KMS-11 (cell line): ENCODE measurements around the gene TALDO1.

Experiments used
- H2AFZ ChIP-seq: fragments of 200-600 bp; sonication (generic); 2 replicates; pipeline ENCODE4 v1.6.1; 2016; ENCODE audit warnings: antibody characterized with exemption, mixed run types, low read depth
- H3K27ac ChIP-seq: fragments of 200-600 bp; sonication (generic); 2 replicates; pipeline ENCODE4 v1.6.1; 2016; ENCODE audit warnings: mild to moderate bottlenecking, mixed run types
- H3K27me3 ChIP-seq: fragments of 200-600 bp; sonication (generic); 2 replicates; pipeline ENCODE4 v1.6.1; 2017; ENCODE audit warnings: mild to moderate bottlenecking, low read depth, mixed run types, moderate library complexity; ENCODE audit not compliant: insufficient read depth
- H3K36me3 ChIP-seq: fragments of 200-600 bp; sonication (generic); 2 replicates; pipeline ENCODE4 v1.6.1; 2017; ENCODE audit warnings: mild to moderate bottlenecking, mixed run types; ENCODE audit not compliant: insufficient read depth
- H3K4me1 ChIP-seq: fragments of 200-600 bp; sonication (generic); 2 replicates; pipeline ENCODE4 v1.6.1; 2016; ENCODE audit warnings: mild to moderate bottlenecking, low read depth, mixed run types; ENCODE audit not compliant: poor library complexity, severe bottlenecking
- H3K4me2 ChIP-seq: fragments of 200-600 bp; sonication (generic); 2 replicates; pipeline ENCODE4 v1.7.0; 2016; ENCODE audit warnings: mild to moderate bottlenecking, mixed run types
- H3K4me3 ChIP-seq: fragments of 200-600 bp; sonication (generic); IDR thresholded peaks from 2 replicates; pipeline ENCODE4 v1.6.1; 2017; ENCODE audit warnings: low read depth, low read length, mixed read lengths; ENCODE audit not compliant: insufficient read depth
- H3K79me2 ChIP-seq: fragments of 200-600 bp; sonication (generic); 2 replicates; pipeline ENCODE4 v1.6.1; 2016; ENCODE audit warnings: low read depth, mixed run types; ENCODE audit not compliant: insufficient read depth
- H3K9ac ChIP-seq: fragments of 200-600 bp; sonication (generic); 2 replicates; pipeline ENCODE4 v1.6.1; 2016; ENCODE audit warnings: mild to moderate bottlenecking, mixed run types
- H4K20me1 ChIP-seq: fragments of 200-600 bp; sonication (generic); 2 replicates; pipeline ENCODE4 v1.6.1; 2016; ENCODE audit warnings: mild to moderate bottlenecking, mixed run types; ENCODE audit not compliant: insufficient read depth
- TF ChIP-seq, protein P1 (sequence below): fragments of 200-600 bp; sonication (generic); conservative IDR thresholded peaks from 2 replicates; pipeline ENCODE4 v1.6.1; 2017; ENCODE audit warnings: low read depth, mild to moderate bottlenecking, antibody characterized with exemption, low read length, moderate library complexity, mixed read lengths

Gene TALDO1

DNA sequence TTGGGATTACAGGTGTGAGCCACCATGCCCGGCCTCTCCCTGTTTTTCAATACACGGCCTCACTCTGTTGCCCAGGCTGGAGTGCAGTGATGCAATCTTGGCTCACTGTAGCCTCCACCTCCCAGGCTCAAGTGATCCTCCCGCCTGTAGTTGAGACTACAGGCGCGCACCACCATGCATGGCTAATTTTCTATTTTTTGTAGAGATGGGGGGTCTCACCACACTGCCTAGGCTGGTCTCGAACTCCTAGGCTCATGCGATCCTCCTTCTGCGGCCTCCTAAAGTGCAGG, 18.5 kb downstream of the TALDO1 start:
- Histone ChIP-seq H4K20me1 (no peaks in the 10 kb centered on the region), H3K79me2 (no peaks in the 10 kb centered on the region; the same call in 1 of the 2 replicates)

DNA sequence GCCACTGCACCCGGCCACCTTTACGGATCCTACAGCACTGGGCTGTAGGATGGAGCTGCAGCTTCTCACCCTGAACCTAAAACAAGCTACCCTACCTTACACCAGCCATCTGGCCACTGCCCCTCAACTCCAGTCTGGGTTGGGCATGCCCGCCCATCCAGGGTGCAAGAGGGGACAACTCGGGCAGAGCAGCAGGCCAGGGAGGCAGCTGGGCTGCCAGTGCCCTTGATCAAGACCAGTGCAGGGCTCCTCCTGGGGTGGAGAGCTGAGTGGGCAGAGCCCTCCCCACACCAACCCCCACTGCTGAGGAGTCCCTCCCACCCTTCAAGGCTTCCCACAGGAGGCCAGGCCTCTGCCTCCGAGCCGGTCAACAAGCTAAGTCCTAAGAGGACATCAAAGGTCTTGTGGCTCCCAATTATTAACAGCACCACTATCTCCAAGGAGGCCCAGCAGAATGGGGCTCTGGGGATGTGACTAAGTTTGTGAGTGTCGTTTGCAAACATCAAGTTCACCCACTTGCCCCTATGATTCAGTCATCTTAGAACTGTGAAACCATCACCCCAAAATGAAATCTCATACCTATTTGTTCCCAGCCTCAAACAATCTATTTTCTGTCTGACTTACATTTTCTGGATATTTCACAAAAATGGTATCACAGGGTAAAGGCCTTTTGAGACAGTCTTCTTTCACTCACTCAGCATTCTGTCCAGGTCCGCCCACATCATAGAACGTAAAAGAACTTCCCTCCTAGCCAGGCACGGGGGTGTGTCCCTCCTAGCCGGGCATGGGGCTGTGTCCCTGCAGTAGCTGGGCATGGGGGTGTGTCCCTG, 19.1 kb downstream of the TALDO1 start:
- Histone ChIP-seq H3K36me3 (peaks cover 4% of the 10 kb centered on the region; the same call in 1 of the 2 replicates), H4K20me1 (no peaks in the 10 kb centered on the region)

More for the DNA sequence above, 18.5 kb downstream of the TALDO1 start:
- no peak overlapping the region for H3K9ac ChIP-seq
- no peak overlapping the region for H3K4me3 ChIP-seq
- TF ChIP-seq, protein P1, sequence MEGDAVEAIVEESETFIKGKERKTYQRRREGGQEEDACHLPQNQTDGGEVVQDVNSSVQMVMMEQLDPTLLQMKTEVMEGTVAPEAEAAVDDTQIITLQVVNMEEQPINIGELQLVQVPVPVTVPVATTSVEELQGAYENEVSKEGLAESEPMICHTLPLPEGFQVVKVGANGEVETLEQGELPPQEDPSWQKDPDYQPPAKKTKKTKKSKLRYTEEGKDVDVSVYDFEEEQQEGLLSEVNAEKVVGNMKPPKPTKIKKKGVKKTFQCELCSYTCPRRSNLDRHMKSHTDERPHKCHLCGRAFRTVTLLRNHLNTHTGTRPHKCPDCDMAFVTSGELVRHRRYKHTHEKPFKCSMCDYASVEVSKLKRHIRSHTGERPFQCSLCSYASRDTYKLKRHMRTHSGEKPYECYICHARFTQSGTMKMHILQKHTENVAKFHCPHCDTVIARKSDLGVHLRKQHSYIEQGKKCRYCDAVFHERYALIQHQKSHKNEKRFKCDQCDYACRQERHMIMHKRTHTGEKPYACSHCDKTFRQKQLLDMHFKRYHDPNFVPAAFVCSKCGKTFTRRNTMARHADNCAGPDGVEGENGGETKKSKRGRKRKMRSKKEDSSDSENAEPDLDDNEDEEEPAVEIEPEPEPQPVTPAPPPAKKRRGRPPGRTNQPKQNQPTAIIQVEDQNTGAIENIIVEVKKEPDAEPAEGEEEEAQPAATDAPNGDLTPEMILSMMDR, result no peak
- H3K27ac ChIP-seq, result no peak overlapping the region
- H3K4me1 ChIP-seq, result peaks cover 14% of the 10 kb centered on the region
- H3K36me3 ChIP-seq, result peaks cover 4% of the 10 kb centered on the region; the same call in 1 of the 2 replicates
- H3K27me3 ChIP-seq, result no peaks in the 10 kb centered on the region
- H2AFZ ChIP-seq, result no peak overlapping the region
- no peak overlapping the region for H3K4me2 ChIP-seq

DNA sequence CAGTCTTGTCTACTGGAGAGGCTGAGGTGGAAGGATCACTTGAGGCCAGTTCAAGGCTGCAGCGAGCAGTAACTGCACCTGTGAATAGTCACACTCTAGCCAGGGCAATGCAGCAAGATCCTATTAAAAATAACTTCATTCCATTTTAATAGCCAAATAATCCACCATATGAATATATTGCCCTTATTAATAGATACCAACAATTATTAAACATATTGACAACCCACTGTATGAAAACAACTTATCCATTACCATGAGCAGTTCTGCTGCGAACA, 19.6 kb downstream of the TALDO1 start:
- Histone ChIP-seq H3K4me3 (no peak overlapping the region), H3K79me2 (no peaks in the 10 kb centered on the region; the same call in 1 of the 2 replicates), H3K27ac (no peak overlapping the region), H3K4me2 (no peak overlapping the region), H4K20me1 (no peaks in the 10 kb centered on the region), H2AFZ (no peak overlapping the region), H3K4me1 (peaks cover 12% of the 10 kb centered on the region), H3K36me3 (peaks cover 4% of the 10 kb centered on the region; the same call in 1 of the 2 replicates), H3K9ac (no peak overlapping the region), H3K27me3 (no peaks in the 10 kb centered on the region)
- TF ChIP-seq, protein P1, result no peak

More for the DNA sequence above, 19.1 kb downstream of the TALDO1 start:
- no peak overlapping the region for H3K4me3 ChIP-seq
- H3K79me2 ChIP-seq, result no peaks in the 10 kb centered on the region; the same call in 1 of the 2 replicates
- no peak overlapping the region for H2AFZ ChIP-seq
- no peak overlapping the region for H3K9ac ChIP-seq
- TF ChIP-seq, protein P1, result no peak
- no peak overlapping the region for H3K4me2 ChIP-seq
- no peaks in the 10 kb centered on the region for H3K27me3 ChIP-seq
- H3K4me1 ChIP-seq, result peaks cover 14% of the 10 kb centered on the region
- H3K27ac ChIP-seq, result no peak overlapping the region

DNA sequence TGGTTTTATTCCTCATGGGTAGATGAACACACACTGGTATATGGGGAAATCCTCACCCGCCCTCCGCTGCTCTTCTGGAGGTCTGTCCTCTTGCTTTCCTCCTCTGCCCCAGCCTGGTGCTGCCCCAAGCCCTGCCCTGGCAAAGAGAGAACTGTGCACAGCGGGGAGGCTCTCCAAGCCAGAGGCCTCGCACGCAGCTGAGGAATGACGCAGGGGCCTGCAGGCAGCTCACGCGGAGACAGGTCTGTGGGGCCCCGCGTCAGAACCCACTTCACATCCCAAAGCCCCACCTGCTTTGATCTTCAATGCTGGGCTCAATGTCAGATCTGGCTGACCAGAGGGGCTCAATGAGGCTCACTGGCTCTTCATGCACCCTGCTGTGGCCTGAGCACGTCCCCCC, 20.0 kb downstream of the TALDO1 start:
- TF ChIP-seq, protein P1, result no peak
- Histone ChIP-seq H4K20me1 (no peaks in the 10 kb centered on the region), H3K36me3 (0 out of 2 replicates have a peak, but pooled peaks cover 4% of the 10 kb centered on the region)

More for the DNA sequence above, 20.0 kb downstream of the TALDO1 start:
- Histone ChIP-seq H3K9ac (no peak overlapping the region), H2AFZ (no peak overlapping the region), H3K4me3 (no peak overlapping the region), H3K4me1 (peaks cover 8% of the 10 kb centered on the region), H3K79me2 (no peaks in the 10 kb centered on the region; the same call in 1 of the 2 replicates), H3K27me3 (no peaks in the 10 kb centered on the region), H3K27ac (no peak overlapping the region), H3K4me2 (no peak overlapping the region)
